Hepatic stellate cell (primary cell): Measurements from ENCODE around the gene TMTC3.

Experiments
- DNase-seq: peaks from one replicate; pipeline ENCODE4 v3.0.0; 2011; ENCODE audit warnings: low spot score

The TMTC3 gene

GRCh38 chr12:88227263-88227662 lies 85.2 kb downstream of the TMTC3 start:
- DNase-seq, result no peak

GRCh38 chr12:88227871-88228270 lies 85.8 kb downstream of the TMTC3 start:
- DNase-seq, result no peak

- DNase-seq, result no peak
These were observed 86.6 kb downstream of the TMTC3 start for GRCh38 chr12:88228720-88229119.

- DNase-seq, result no peak
These were observed 88.2 kb downstream of the TMTC3 start for GRCh38 chr12:88230271-88230670.

GRCh38 chr12:88235183-88235833 lies 93.2 kb downstream of the TMTC3 start:
- DNase-seq, result no peak

- no peak for DNase-seq
These were observed 95.8 kb downstream of the TMTC3 start for GRCh38 chr12:88237954-88238353.

GRCh38 chr12:88238406-88238805 lies 96.3 kb downstream of the TMTC3 start:
- no peak for DNase-seq

GRCh38 chr12:88241862-88242570 lies 99.9 kb downstream of the TMTC3 start:
- DNase-seq, result peak; percentile 39

GRCh38 chr12:88242571-88242925 lies 100.4 kb downstream of the TMTC3 start:
- no peak for DNase-seq

GRCh38 chr12:88242939-88243338 lies 100.8 kb downstream of the TMTC3 start:
- DNase-seq, result no peak

- DNase-seq, result no peak
These were observed 101.9 kb downstream of the TMTC3 start for GRCh38 chr12:88243982-88244381.

- no peak for DNase-seq
These were observed 103.8 kb downstream of the TMTC3 start for GRCh38 chr12:88245905-88246304.

- DNase-seq, result peak; percentile 17
These were observed 105.1 kb downstream of the TMTC3 start for GRCh38 chr12:88247241-88247643.

GRCh38 chr12:88248606-88249005 lies 106.5 kb downstream of the TMTC3 start:
- DNase-seq, result no peak
